ENCODE measurements around the gene TMEM11.

GRCh38 chr17:21166595-21167210, 47.3 kb downstream of the TMEM11 start:
- no peak for TF ChIP-seq CTCF (conservative IDR thresholded peaks at IDR 0.05 in 1 of 2, IDR thresholded peaks at IDR 0.05 in 1 of 2; ENCODE audit: extremely low read depth in 1 of 2, insufficient read depth in 1 of 2, low read depth in 1 of 2, low read length in 2 of 2)
- no peak for TF ChIP-seq EZH2 (IDR thresholded peaks at IDR 0.05; ENCODE audit: borderline replicate concordance, low read length)
